Muscle of leg (tissue), 11 donors: ENCODE data around the gene HAUS3. TPM values are rescaled to one million over a fixed set of nuclear protein-coding genes. Genes with fewer than 3 reads are reported as not detected.

Experiments used
- DNase-seq: peaks from one replicate; pipeline ENCODE4 v3.0.0; 2013
- H3K27ac ChIP-seq: one replicate; pipeline ENCODE4 v1.5.1; 2013; ENCODE audit warnings: mild to moderate bottlenecking, low read length, control low read depth
- H3K27me3 ChIP-seq: one replicate; pipeline ENCODE4 v1.6.1; 2013; ENCODE audit warnings: low read length; ENCODE audit not compliant: control insufficient read depth, insufficient read depth
- H3K36me3 ChIP-seq: one replicate; pipeline ENCODE4 v1.6.1; 2013; ENCODE audit warnings: low read length; ENCODE audit not compliant: control insufficient read depth, insufficient read depth
- H3K4me1 ChIP-seq: one replicate; pipeline ENCODE4 v1.6.1; 2013; ENCODE audit warnings: low read length; ENCODE audit not compliant: control insufficient read depth, insufficient read depth
- H3K4me3 ChIP-seq: one replicate; pipeline ENCODE4 v1.5.1; 2013; ENCODE audit warnings: low read length, control low read depth
- H3K9me3 ChIP-seq: replicated peaks from 2 replicates; pipeline ENCODE4 v1.6.1; 2013; ENCODE audit warnings: low read depth, low read length; ENCODE audit not compliant: control insufficient read depth
- WGBS: methylation state at CpG from one replicate; pipeline ENCODE4 v1.1.5; 2013; ENCODE audit warnings: missing lambda C conversion rate; ENCODE audit not compliant: insufficient coverage; 5-methylcytosine and 5-hydroxymethylcytosine counted together
- polyA plus RNA-seq, 8 donors: library from polyadenylated mRNA; unstranded; fragments of 120-200 nt; gene quantifications; one replicate each; pipeline versions ENCODE4 v1.2.1 to v1.2.3, GENCODE V29; 2013; ENCODE audit warnings: inconsistent platforms in 1 of 8, low replicate concordance in 1 of 8; ENCODE audit not compliant: insufficient read length in 8 of 8, insufficient read depth in 1 of 8
- total RNA-seq: library from RNA; stranded (reverse); fragments of 120-200 nt; gene quantifications from one replicate; pipeline ENCODE4 v1.2.4, GENCODE V29; 2013

Gene HAUS3
- total and polyA plus RNA-seq, 9 donors: 11.5 to 15.6 (median 12.9) TPM

GRCh38 chr4:2257361-2258081, 15.6 kb upstream of the HAUS3 start:
- Histone ChIP-seq H3K27ac (no peak overlapping the region), H3K27me3 (no peaks in the 10 kb centered on the region), H3K36me3 (peaks cover 60% of the 10 kb centered on the region), H3K4me3 (no peak overlapping the region), H3K4me1 (peaks cover 55% of the 10 kb centered on the region), H3K9me3 (no peaks in the 10 kb centered on the region)
- no peak for DNase-seq
- WGBS: 57% methylated on average over 10 of the region's 14 CpGs

DNA sequence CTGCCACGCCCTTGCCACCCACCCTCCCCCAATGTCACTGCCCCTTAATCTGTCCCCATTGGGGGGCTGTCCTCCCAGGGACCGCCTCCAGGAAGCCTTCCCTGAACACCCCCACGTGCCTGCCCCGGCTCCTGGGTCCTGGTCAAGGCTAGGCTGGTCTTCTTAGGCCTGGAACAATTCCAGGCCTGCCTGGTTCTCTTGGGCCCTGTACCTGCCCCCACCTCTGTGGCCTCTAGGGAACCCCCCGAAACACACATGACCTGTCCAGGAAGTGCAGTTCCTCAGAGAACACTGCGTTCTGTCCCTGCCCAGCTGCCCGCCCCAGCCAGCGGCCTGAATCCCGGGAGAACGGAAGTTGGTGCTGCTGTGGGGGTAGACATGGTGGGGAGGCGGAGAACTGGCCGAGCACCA, 14.9 kb upstream of the HAUS3 start:
- H3K27ac ChIP-seq: no peak overlapping the region
- H3K36me3 ChIP-seq: peaks cover 67% of the 10 kb centered on the region

DNA sequence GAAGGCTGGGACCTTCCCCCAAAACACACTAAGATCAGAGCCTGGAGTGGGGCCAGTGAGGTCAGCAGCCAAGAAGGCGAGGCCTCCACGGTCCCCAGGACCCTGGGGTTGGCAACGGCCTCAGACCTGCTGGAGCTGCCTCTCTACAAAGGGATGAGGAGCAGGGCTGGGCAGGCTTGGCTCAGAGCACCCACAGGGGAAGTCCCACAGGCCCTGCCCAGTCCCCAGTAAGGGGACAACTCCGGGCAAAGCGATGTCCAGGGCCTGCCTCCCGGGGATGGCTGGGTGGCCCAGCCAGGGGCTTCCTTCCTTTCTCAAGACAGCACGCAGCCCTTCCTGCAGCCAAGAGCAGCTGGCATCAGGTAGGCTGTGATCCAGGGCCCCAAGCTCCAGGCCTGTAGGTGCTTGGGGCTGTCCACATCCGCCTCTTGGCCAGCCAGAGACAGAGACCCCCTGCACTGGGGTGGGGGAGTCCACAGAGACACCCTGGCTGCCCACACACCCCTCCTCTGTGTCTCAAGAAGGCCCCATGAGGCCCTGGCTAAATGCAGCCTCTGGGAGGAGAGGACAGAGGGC, 14.3 kb upstream of the HAUS3 start:
- Histone ChIP-seq H3K27me3 (no peaks in the 10 kb centered on the region), H3K4me3 (no peak overlapping the region), H3K27ac (no peak overlapping the region), H3K4me1 (peaks cover 55% of the 10 kb centered on the region), H3K9me3 (no peaks in the 10 kb centered on the region), H3K36me3 (peaks cover 72% of the 10 kb centered on the region)
- WGBS: 10% methylated on average over 6 of the region's 8 CpGs
- DNase-seq: peak; percentile 65

More for the DNA sequence above, 14.9 kb upstream of the HAUS3 start:
- DNase-seq: peak; percentile 16
- no peaks in the 10 kb centered on the region for H3K27me3 ChIP-seq
- no peaks in the 10 kb centered on the region for H3K9me3 ChIP-seq
- 71% methylated on average over 8 of the region's 12 CpGs for WGBS
- H3K4me3 ChIP-seq: no peak overlapping the region
- peaks cover 55% of the 10 kb centered on the region for H3K4me1 ChIP-seq

DNA sequence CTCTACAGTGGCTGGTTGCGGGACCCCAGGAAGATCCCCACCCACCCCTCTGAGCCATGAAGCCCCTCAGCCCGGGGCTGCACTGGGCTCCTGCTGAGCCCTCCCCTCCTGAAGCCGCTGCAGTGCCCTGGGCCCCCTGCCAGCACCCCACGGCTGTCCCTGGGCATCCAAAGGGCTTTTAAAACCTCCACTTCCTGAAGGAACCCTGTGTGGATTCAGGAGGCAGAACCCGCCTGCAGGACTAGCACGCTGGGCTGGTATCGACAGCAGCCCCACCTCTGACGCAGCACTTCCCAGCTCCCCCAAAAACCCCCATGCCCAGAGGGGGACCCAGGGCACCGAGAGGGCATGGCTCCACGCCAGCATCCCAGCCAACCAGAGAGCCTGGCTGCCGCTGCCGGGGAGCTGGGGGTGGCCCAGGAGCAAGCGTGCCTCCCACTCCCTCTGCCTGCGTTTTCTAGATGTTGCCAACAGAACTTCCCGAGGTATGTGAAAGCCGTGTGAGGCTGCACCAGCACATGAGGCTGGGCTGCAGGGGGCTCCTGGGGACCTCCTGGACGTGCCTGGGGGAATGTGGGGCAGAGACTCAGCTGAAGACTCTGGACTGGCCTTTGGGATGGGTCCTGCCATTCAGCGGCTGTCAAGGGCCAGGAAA, 13.7 kb upstream of the HAUS3 start:
- Histone ChIP-seq H3K4me1 (peaks cover 52% of the 10 kb centered on the region), H3K27ac (peak overlapping the region; percentile 42), H3K27me3 (no peaks in the 10 kb centered on the region), H3K9me3 (no peaks in the 10 kb centered on the region), H3K36me3 (peaks cover 78% of the 10 kb centered on the region), H3K4me3 (no peak overlapping the region)
- peak; percentile 51 for DNase-seq
- 37% methylated on average over 16 of the region's 18 CpGs for WGBS

- 78% methylated on average over 22 of the region's 32 CpGs for WGBS
- H3K4me1 ChIP-seq: peaks cover 44% of the 10 kb centered on the region
Observed at GRCh38 chr4:2254665-2255500, 13.0 kb upstream of the HAUS3 start.

GRCh38 chr4:2253160-2254084, 11.5 kb upstream of the HAUS3 start:
- H3K27me3 ChIP-seq: no peaks in the 10 kb centered on the region
- H3K36me3 ChIP-seq: peaks cover 79% of the 10 kb centered on the region
- no peaks in the 10 kb centered on the region for H3K9me3 ChIP-seq
- no peak overlapping the region for H3K27ac ChIP-seq
- no peak overlapping the region for H3K4me3 ChIP-seq
- H3K4me1 ChIP-seq: peaks cover 30% of the 10 kb centered on the region
- peak; percentile 1 for DNase-seq
- WGBS: 82% methylated on average over 28 of the region's 32 CpGs

More at GRCh38 chr4:2254665-2255500, 13.0 kb upstream of the HAUS3 start:
- no peak overlapping the region for H3K27ac ChIP-seq
- H3K9me3 ChIP-seq: no peaks in the 10 kb centered on the region
- no peak overlapping the region for H3K4me3 ChIP-seq
- peak; percentile 1 for DNase-seq
- H3K27me3 ChIP-seq: no peaks in the 10 kb centered on the region
- peaks cover 79% of the 10 kb centered on the region for H3K36me3 ChIP-seq

DNA sequence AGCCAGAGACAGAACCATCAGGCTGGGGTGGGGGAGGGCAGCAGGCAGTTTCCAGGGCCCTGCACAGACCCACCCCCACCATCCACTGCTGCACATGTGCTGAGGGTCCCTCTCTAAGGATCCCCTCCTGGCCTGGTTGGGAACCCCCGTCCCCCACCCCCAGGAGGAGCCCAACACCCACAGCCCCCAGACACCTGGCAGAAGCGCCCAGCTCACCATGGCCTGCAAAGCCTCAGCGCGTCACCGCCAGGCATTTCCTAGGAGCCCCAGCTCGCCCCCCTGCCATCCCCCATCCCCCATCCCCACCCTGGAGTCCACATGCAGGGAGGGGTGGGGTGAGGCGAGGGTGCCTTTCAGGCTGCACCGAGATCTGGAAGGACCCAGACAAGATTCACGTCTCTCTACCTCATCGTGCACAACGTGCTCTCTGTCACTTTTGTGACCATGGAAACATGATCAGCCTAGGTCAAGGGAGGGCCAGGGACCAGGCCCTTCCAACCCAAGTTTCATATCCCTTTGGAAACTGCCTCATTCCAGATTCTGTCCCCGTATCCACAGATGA, 10.7 kb upstream of the HAUS3 start:
- H3K36me3 ChIP-seq: peaks cover 79% of the 10 kb centered on the region
- H3K4me3 ChIP-seq: no peak overlapping the region
- 49% methylated on average over 5 of the region's 12 CpGs for WGBS
- peaks cover 22% of the 10 kb centered on the region for H3K4me1 ChIP-seq
- H3K27ac ChIP-seq: no peak overlapping the region
- no peak for DNase-seq
- no peaks in the 10 kb centered on the region for H3K9me3 ChIP-seq
- H3K27me3 ChIP-seq: no peaks in the 10 kb centered on the region

DNA sequence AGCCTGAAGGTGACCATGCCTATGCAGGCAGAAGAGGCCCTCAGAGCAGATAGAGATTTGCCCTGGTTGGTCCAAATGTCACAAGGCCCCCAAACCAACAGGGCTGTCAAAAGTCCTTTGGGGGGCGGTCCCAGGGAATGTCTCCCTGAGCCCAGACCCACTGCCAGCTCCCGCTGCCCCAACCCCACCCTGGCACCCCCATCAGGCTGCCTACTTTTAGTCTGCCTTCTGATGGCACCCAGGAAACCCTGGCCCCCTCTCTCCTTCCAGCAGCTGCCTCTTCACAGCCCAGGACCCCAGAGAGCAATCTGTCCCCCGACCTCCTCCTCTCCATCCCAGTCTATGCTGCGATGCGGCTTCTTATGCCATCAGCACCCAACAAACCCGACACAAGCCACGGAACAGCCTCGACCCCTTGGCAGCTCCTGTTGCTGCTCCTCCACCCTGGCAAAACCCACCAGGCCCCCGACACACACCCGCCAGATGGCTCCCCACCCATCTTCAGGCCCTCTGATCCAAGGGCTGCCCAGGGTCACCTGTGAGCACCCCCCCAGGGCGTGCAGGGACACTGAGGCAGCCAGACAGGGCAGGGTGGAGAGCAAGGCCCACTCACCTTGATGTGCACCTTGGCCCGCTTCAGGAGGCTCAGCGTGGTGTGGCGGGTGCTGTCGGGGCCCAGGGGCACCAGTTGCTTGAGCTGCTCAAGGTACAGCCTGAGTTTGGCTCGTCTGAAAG, 10.0 kb upstream of the HAUS3 start:
- WGBS: 92% methylated on average over 14 of the region's 16 CpGs
- no peak overlapping the region for H3K4me3 ChIP-seq
- H3K36me3 ChIP-seq: peaks cover 78% of the 10 kb centered on the region
- no peaks in the 10 kb centered on the region for H3K9me3 ChIP-seq
- no peaks in the 10 kb centered on the region for H3K27me3 ChIP-seq
- peak; percentile 0 for DNase-seq
- H3K4me1 ChIP-seq: peaks cover 15% of the 10 kb centered on the region
- H3K27ac ChIP-seq: no peak overlapping the region
